GM23248 (cell line): Measurements from ENCODE around the gene DRG2. TPM values are rescaled to one million over a fixed set of nuclear protein-coding genes. Genes with fewer than 3 reads are reported as not detected.

ENCODE experiments used
- DNase-seq: peaks from one replicate; pipeline ENCODE4 v3.0.0-alpha.2; 2015
- H2AFZ ChIP-seq: fragments of 200-600 bp; sonication (generic); 2 replicates; pipeline ENCODE4 v1.6.1; 2016; ENCODE audit warnings: antibody characterized with exemption
- H3F3A ChIP-seq: fragments of 200-600 bp; sonication (generic); 2 replicates; pipeline ENCODE4 v1.6.1; 2016; ENCODE audit warnings: mild to moderate bottlenecking, antibody characterized with exemption, mixed run types; ENCODE audit not compliant: insufficient read depth
- H3K27ac ChIP-seq: fragments of 200-600 bp; sonication (generic); 2 replicates; pipeline ENCODE4 v1.5.1; 2016; ENCODE audit warnings: mild to moderate bottlenecking
- H3K27me3 ChIP-seq: fragments of 200-600 bp; sonication (generic); replicated peaks from 2 replicates; pipeline ENCODE4 v1.6.1; 2016; ENCODE audit warnings: mild to moderate bottlenecking; ENCODE audit not compliant: insufficient read depth
- H3K36me3 ChIP-seq: fragments of 200-600 bp; sonication (generic); 2 replicates; pipeline ENCODE4 v1.6.1; 2016; ENCODE audit warnings: low read depth, mild to moderate bottlenecking
- H3K4me1 ChIP-seq: fragments of 200-600 bp; sonication (generic); 2 replicates; pipeline ENCODE4 v1.6.1; 2016; ENCODE audit warnings: mild to moderate bottlenecking; ENCODE audit not compliant: insufficient read depth
- H3K4me2 ChIP-seq: fragments of 200-600 bp; sonication (generic); one replicate; pipeline ENCODE4 v1.6.1; 2016; ENCODE audit warnings: mild to moderate bottlenecking; ENCODE audit not compliant: unreplicated experiment
- H3K4me3 ChIP-seq: fragments of 200-600 bp; sonication (generic); 2 replicates; pipeline ENCODE4 v1.5.1; 2016; ENCODE audit warnings: mild to moderate bottlenecking
- H3K79me2 ChIP-seq: fragments of 200-600 bp; sonication (generic); 2 replicates; pipeline ENCODE4 v1.6.1; 2016; ENCODE audit warnings: mild to moderate bottlenecking; ENCODE audit not compliant: insufficient read depth
- H3K9ac ChIP-seq: fragments of 200-600 bp; sonication (generic); 2 replicates; pipeline ENCODE4 v1.6.1; 2016; ENCODE audit warnings: mild to moderate bottlenecking
- H3K9me2 ChIP-seq: fragments of 200-600 bp; sonication (generic); 2 replicates; pipeline ENCODE4 v1.6.1; 2016; ENCODE audit warnings: mixed run types, mild to moderate bottlenecking, moderate library complexity; ENCODE audit not compliant: insufficient read depth
- H3K9me3 ChIP-seq: fragments of 200-600 bp; sonication (generic); one replicate; pipeline ENCODE4 v1.6.1; 2017; ENCODE audit warnings: low read depth
- H4K20me1 ChIP-seq: fragments of 200-600 bp; sonication (generic); 2 replicates; pipeline ENCODE4 v1.6.0; 2016; ENCODE audit not compliant: insufficient read depth
- EZH2 ChIP-seq: fragments of 200-600 bp; sonication (generic); IDR thresholded peaks from 2 replicates; pipeline ENCODE4 v1.6.1; 2018; ENCODE audit warnings: antibody characterized with exemption, mild to moderate bottlenecking; ENCODE audit not compliant: insufficient read depth, poor library complexity, severe bottlenecking
- EZH2phosphoT487 ChIP-seq: fragments of 200-600 bp; sonication (generic); IDR thresholded peaks from 2 replicates; pipeline ENCODE4 v1.6.1; 2018; ENCODE audit warnings: antibody characterized with exemption, moderate library complexity, mild to moderate bottlenecking, low read depth; ENCODE audit not compliant: insufficient read depth
- WGBS, 2 experiments: methylation state at CpG; one replicate each; pipeline ENCODE4 v1.1.6; 2015 to 2017; ENCODE audit warnings: low lambda C conversion rate in 2 of 2, low coverage in 1 of 2; ENCODE audit errors: missing lambda C conversion rate in 2 of 2; 5-methylcytosine and 5-hydroxymethylcytosine counted together
- in situ Hi-C: fragments of 300-500 bp; cut with MboI; formaldehyde crosslinking; loops from 2 replicates; pipeline ENCODE4 v1.15.0; 2020
- polyA plus RNA-seq: library from polyadenylated mRNA; unstranded; fragments of >200 nt; fragmentation: Nextera tagmentation; extraction: Ambion mirVana; gene quantifications from 2 replicates; pipeline ENCODE4 v1.2.1, GENCODE V29; 2016
- total RNA-seq: library from RNA; depleted of rRNA; stranded (reverse); fragments of >200 nt; shearing (Covaris generic); gene quantifications from 2 replicates; pipeline ENCODE4 v1.2.3, GENCODE V29; 2014

Gene DRG2
- total and polyA plus RNA-seq, 2 experiments from 2014 or later: 34.6 to 51.0 TPM

GRCh38 chr17:18056214-18056613 lies 31.5 kb upstream of the DRG2 start:
- no peaks in the 10 kb centered on the region for H3K27me3 ChIP-seq
- in situ Hi-C loops: no loop called here
- no peaks in the 10 kb centered on the region for H3K9me2 ChIP-seq
- H3K4me1 ChIP-seq: no peaks in the 10 kb centered on the region
- no peak overlapping the region for H3K4me3 ChIP-seq
- H3K9ac ChIP-seq: no peak overlapping the region
- no peaks in the 10 kb centered on the region for H3K9me3 ChIP-seq
- no peak for DNase-seq
- H2AFZ ChIP-seq: no peak overlapping the region
- peaks cover 13% of the 10 kb centered on the region; the same call in 1 of the 2 replicates for H3K36me3 ChIP-seq
- H3F3A ChIP-seq: no peaks in the 10 kb centered on the region
- no peak for TF ChIP-seq EZH2phosphoT487
- no peak for TF ChIP-seq EZH2
- no peak overlapping the region for H3K4me2 ChIP-seq
- WGBS, 2 experiments: 94 to 96% methylated on average over 3 of the region's 3 CpGs
- H3K79me2 ChIP-seq: no peaks in the 10 kb centered on the region
- no peak overlapping the region for H3K27ac ChIP-seq
- H4K20me1 ChIP-seq: no peaks in the 10 kb centered on the region

GRCh38 chr17:18059283-18059682 lies 28.5 kb upstream of the DRG2 start:
- H4K20me1 ChIP-seq: no peaks in the 10 kb centered on the region
- H3K36me3 ChIP-seq: peaks cover 11% of the 10 kb centered on the region; the same call in 1 of the 2 replicates
- H3K4me3 ChIP-seq: no peak overlapping the region
- H2AFZ ChIP-seq: no peak overlapping the region
- no peaks in the 10 kb centered on the region for H3K9me2 ChIP-seq
- H3K9ac ChIP-seq: no peak overlapping the region
- H3F3A ChIP-seq: no peaks in the 10 kb centered on the region
- no peak for DNase-seq
- no peaks in the 10 kb centered on the region for H3K4me1 ChIP-seq
- no peaks in the 10 kb centered on the region for H3K27me3 ChIP-seq
- no peak overlapping the region for H3K4me2 ChIP-seq
- no peak for TF ChIP-seq EZH2phosphoT487
- no peak for TF ChIP-seq EZH2
- no peak overlapping the region for H3K27ac ChIP-seq
- WGBS, 2 experiments: 84 to 90% methylated on average over 5 of the region's 5 CpGs
- in situ Hi-C loops: no loop called here
- H3K9me3 ChIP-seq: no peaks in the 10 kb centered on the region
- H3K79me2 ChIP-seq: no peaks in the 10 kb centered on the region

GRCh38 chr17:18064053-18064452 lies 23.7 kb upstream of the DRG2 start:
- Histone ChIP-seq H3K27me3 (no peaks in the 10 kb centered on the region), H4K20me1 (no peaks in the 10 kb centered on the region)
- in situ Hi-C loops: no loop called here

GRCh38 chr17:18065546-18065945 lies 22.2 kb upstream of the DRG2 start:
- Histone ChIP-seq H3F3A (no peaks in the 10 kb centered on the region), H3K9me3 (no peaks in the 10 kb centered on the region), H4K20me1 (no peaks in the 10 kb centered on the region), H3K4me1 (0 out of 2 replicates have a peak, but pooled peaks cover 1% of the 10 kb centered on the region), H3K27ac (no peak overlapping the region), H3K27me3 (no peaks in the 10 kb centered on the region), H3K9ac (no peak overlapping the region), H3K4me3 (no peak overlapping the region), H2AFZ (no peak overlapping the region), H3K79me2 (no peaks in the 10 kb centered on the region), H3K36me3 (no peaks in the 10 kb centered on the region; the same call in 1 of the 2 replicates), H3K4me2 (no peak overlapping the region), H3K9me2 (no peaks in the 10 kb centered on the region)
- no peak for DNase-seq
- in situ Hi-C loops: no loop called here
- 91 to 96% methylated on average over 10 to 11 of the region's 11 CpGs for WGBS, 2 experiments
- TF ChIP-seq EZH2phosphoT487 (no peak), EZH2 (no peak)

More at GRCh38 chr17:18064053-18064452, 23.7 kb upstream of the DRG2 start:
- 64 to 70% methylated on average over 2 of the region's 2 CpGs for WGBS, 2 experiments
- Histone ChIP-seq H3K27ac (no peak overlapping the region), H3K9me2 (no peaks in the 10 kb centered on the region), H3K4me3 (no peak overlapping the region), H2AFZ (no peak overlapping the region), H3F3A (no peaks in the 10 kb centered on the region), H3K4me1 (no peaks in the 10 kb centered on the region), H3K9me3 (no peaks in the 10 kb centered on the region), H3K79me2 (no peaks in the 10 kb centered on the region), H3K36me3 (no peaks in the 10 kb centered on the region; the same call in 1 of the 2 replicates), H3K4me2 (no peak overlapping the region), H3K9ac (no peak overlapping the region)
- no peak for DNase-seq
- no peak for TF ChIP-seq EZH2phosphoT487
- TF ChIP-seq EZH2: no peak

GRCh38 chr17:18066866-18067265 lies 20.9 kb upstream of the DRG2 start:
- no peak overlapping the region for H3K9ac ChIP-seq
- H3K36me3 ChIP-seq: no peaks in the 10 kb centered on the region; the same call in 1 of the 2 replicates
- H3K9me2 ChIP-seq: no peaks in the 10 kb centered on the region
- H3K4me2 ChIP-seq: no peak overlapping the region
- no peaks in the 10 kb centered on the region for H3K9me3 ChIP-seq
- H3K4me3 ChIP-seq: no peak overlapping the region
- TF ChIP-seq EZH2phosphoT487: no peak
- no peak for TF ChIP-seq EZH2
- in situ Hi-C loops: no loop called here
- H3F3A ChIP-seq: no peaks in the 10 kb centered on the region
- WGBS, 2 experiments: 94 to 99% methylated on average over 4 of the region's 4 CpGs
- H2AFZ ChIP-seq: no peak overlapping the region
- H4K20me1 ChIP-seq: no peaks in the 10 kb centered on the region
- no peak for DNase-seq
- H3K79me2 ChIP-seq: no peaks in the 10 kb centered on the region
- no peak overlapping the region for H3K27ac ChIP-seq
- H3K27me3 ChIP-seq: no peaks in the 10 kb centered on the region
- H3K4me1 ChIP-seq: peaks cover 9% of the 10 kb centered on the region
